HL-60 (cell line): ENCODE data around the gene GNAQ.

Experiments
- DNase-seq, 2 experiments: peaks; one replicate each; pipeline ENCODE4 v3.0.0-alpha.2; 2010 to 2020; ENCODE audit warnings: low read depth in 1 of 2, low spot score in 1 of 2
- H3K27ac ChIP-seq: fragments of 250-450 bp; sonication (Bioruptor Pico); replicated peaks from 2 replicates; pipeline ENCODE4 v1.5.1; 2020; ENCODE audit warnings: mild to moderate bottlenecking, moderate library complexity
- H3K27me3 ChIP-seq: fragments of 250-450 bp; sonication (Bioruptor Pico); 2 replicates; pipeline ENCODE4 v1.5.1; 2021; ENCODE audit warnings: mild to moderate bottlenecking, moderate library complexity; ENCODE audit not compliant: insufficient read depth, poor library complexity, severe bottlenecking
- H3K4me3 ChIP-seq: replicated peaks from 2 replicates; pipeline ENCODE4 v1.5.1; 2011; ENCODE audit warnings: mild to moderate bottlenecking, control low read depth, low read length; ENCODE audit not compliant: insufficient read depth
- CTCF ChIP-seq: IDR thresholded peaks from one replicate; pipeline ENCODE4 v1.5.1; 2011; ENCODE audit warnings: low read length, control low read depth, inconsistent platforms; ENCODE audit not compliant: insufficient read depth
- GABPA ChIP-seq: IDR thresholded peaks from 2 replicates; pipeline ENCODE4 v1.6.1; 2012; ENCODE audit warnings: low read depth
- POLR2AphosphoS5 ChIP-seq: IDR thresholded peaks from 2 replicates; pipeline ENCODE4 v1.6.1; 2012; ENCODE audit warnings: low read depth
- REST ChIP-seq: IDR thresholded peaks from 2 replicates; pipeline ENCODE4 v1.6.1; 2012; ENCODE audit warnings: low read depth; ENCODE audit not compliant: insufficient replicate concordance
- SPI1 ChIP-seq: IDR thresholded peaks from 2 replicates; pipeline ENCODE4 v1.6.1; 2012; ENCODE audit warnings: low read depth, mild to moderate bottlenecking, borderline replicate concordance

GNAQ gene

GRCh38 chr9:77857513-77858259, 173.9 kb downstream of the GNAQ start:
- H3K27me3 ChIP-seq, result no peaks in the 10 kb centered on the region
- no peak for TF ChIP-seq REST
- TF ChIP-seq CTCF, result no peak
- TF ChIP-seq SPI1, result no peak

GRCh38 chr9:77856615-77857014, 175.0 kb downstream of the GNAQ start:
- no peak overlapping the region for H3K4me3 ChIP-seq
- H3K27ac ChIP-seq, result no peak overlapping the region
- no peaks in the 10 kb centered on the region for H3K27me3 ChIP-seq
- TF ChIP-seq GABPA, result no peak
- no peak for TF ChIP-seq REST
- no peak for TF ChIP-seq CTCF
- no peak for TF ChIP-seq POLR2AphosphoS5
- TF ChIP-seq SPI1, result no peak
- DNase-seq, result no peak

More at GRCh38 chr9:77857513-77858259, 173.9 kb downstream of the GNAQ start:
- Histone ChIP-seq H3K27ac (no peak overlapping the region), H3K4me3 (no peak overlapping the region)
- no peak for DNase-seq

- H3K27me3 ChIP-seq, result no peaks in the 10 kb centered on the region
- H3K4me3 ChIP-seq, result no peak overlapping the region
- TF ChIP-seq POLR2AphosphoS5 (no peak), SPI1 (no peak), GABPA (no peak), CTCF (no peak), REST (no peak)
- no peak overlapping the region for H3K27ac ChIP-seq
- no peak for DNase-seq
These were observed 176.7 kb downstream of the GNAQ start for GRCh38 chr9:77854916-77855311.
